Breast epithelium (tissue), 3 donors: Measurements from ENCODE around the gene TEX38.

Experiments
- POLR2A ChIP-seq: fragments of 450-650 bp; IDR thresholded peaks from one replicate; pipeline ENCODE4 v1.6.1; 2016; ENCODE audit warnings: antibody characterized with exemption, mild to moderate bottlenecking, moderate library complexity
- TF ChIP-seq, protein P1 (sequence below), 3 donors: fragments of 450-650 bp; IDR thresholded peaks; one replicate each; pipeline ENCODE4 v1.5.1; 2016 to 2017; ENCODE audit warnings: antibody characterized with exemption in 3 of 3, mild to moderate bottlenecking in 3 of 3, moderate library complexity in 3 of 3

DNA sequence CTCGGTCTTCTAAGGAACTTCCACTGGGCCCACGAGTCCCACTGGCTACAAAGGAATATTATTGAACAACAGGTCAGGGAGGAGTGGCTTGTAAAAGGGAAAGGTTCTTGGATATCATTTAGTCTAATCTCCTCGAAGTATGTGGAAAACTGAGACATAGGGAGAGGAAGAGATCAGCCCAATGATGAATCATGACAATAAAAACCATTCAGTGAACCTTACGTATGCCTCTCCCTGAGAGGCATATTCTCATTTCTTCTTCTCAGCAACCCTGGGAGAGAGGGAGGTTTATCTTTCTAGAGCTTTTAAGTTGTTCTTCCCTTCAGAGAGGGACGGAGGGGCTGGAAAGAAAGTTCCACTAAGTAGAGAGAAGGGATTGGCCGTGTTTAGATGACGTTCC lies 49.7 kb upstream of the TEX38 start:
- TF ChIP-seq POLR2A: no peak
- TF ChIP-seq, protein P1, sequence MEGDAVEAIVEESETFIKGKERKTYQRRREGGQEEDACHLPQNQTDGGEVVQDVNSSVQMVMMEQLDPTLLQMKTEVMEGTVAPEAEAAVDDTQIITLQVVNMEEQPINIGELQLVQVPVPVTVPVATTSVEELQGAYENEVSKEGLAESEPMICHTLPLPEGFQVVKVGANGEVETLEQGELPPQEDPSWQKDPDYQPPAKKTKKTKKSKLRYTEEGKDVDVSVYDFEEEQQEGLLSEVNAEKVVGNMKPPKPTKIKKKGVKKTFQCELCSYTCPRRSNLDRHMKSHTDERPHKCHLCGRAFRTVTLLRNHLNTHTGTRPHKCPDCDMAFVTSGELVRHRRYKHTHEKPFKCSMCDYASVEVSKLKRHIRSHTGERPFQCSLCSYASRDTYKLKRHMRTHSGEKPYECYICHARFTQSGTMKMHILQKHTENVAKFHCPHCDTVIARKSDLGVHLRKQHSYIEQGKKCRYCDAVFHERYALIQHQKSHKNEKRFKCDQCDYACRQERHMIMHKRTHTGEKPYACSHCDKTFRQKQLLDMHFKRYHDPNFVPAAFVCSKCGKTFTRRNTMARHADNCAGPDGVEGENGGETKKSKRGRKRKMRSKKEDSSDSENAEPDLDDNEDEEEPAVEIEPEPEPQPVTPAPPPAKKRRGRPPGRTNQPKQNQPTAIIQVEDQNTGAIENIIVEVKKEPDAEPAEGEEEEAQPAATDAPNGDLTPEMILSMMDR (IDR thresholded peaks at IDR 0.05): no peak
